Esophagus muscularis mucosa (tissue), 4 donors: Measurements from ENCODE around the gene SUGP2. TPM values are rescaled to one million over a fixed set of nuclear protein-coding genes. Genes with fewer than 3 reads are reported as not detected.
"Not testable (repeated sequence)": the region's sequence is repeated elsewhere in the genome, so short reads cannot be mapped to it uniquely, and the experiment has no call there.

ENCODE experiments used
- DNase-seq: peaks from one replicate; pipeline ENCODE4 v3.0.0-alpha.2; 2017; ENCODE audit errors: extremely low spot score
- H3K27ac ChIP-seq, 4 donors: fragments of 200-600 bp; sonication (generic); replicated peaks in 1 of 4; 1 replicate in 3 of 4; 2 replicates in 1 of 4; pipeline ENCODE4 v1.5.1; 2016 to 2019; ENCODE audit warnings: mild to moderate bottlenecking in 1 of 4
- H3K27me3 ChIP-seq, 4 donors: fragments of 200-600 bp; sonication (generic); one replicate each; pipeline versions ENCODE4 v1.5.1 to v1.6.0; 2016 to 2019
- H3K36me3 ChIP-seq, 4 donors: fragments of 200-600 bp; sonication (generic); one replicate each; pipeline ENCODE4 v1.5.1; 2016 to 2019
- H3K4me1 ChIP-seq, 4 donors: fragments of 200-600 bp; sonication (generic); one replicate each; pipeline ENCODE4 v1.5.1; 2016 to 2019
- H3K4me3 ChIP-seq, 4 donors: fragments of 200-600 bp; sonication (generic); 1 replicate in 2 of 4; 2 replicates in 2 of 4; pipeline ENCODE4 v1.5.1; 2016 to 2019; ENCODE audit warnings: mild to moderate bottlenecking in 4 of 4, moderate library complexity in 1 of 4
- H3K9me3 ChIP-seq, 4 donors: fragments of 200-600 bp; sonication (generic); 1 replicate in 3 of 4; 2 replicates in 1 of 4; pipeline ENCODE4 v1.5.1; 2016 to 2019
- CTCF ChIP-seq, 3 experiments: fragments of 200-600 bp in 2 of 3; fragments of 450-650 bp in 1 of 3; sonication (generic) in 2 of 3; IDR thresholded peaks; one replicate each; pipeline ENCODE4 v1.5.1; 2017 to 2019; ENCODE audit warnings: antibody characterized with exemption in 3 of 3, mild to moderate bottlenecking in 2 of 3, moderate library complexity in 1 of 3
- EP300 ChIP-seq: sonication (generic); formaldehyde crosslinking; IDR thresholded peaks from one replicate; pipeline ENCODE4 v1.6.1; 2017; ENCODE audit warnings: antibody characterized with exemption
- POLR2A ChIP-seq: fragments of 450-650 bp; IDR thresholded peaks from one replicate; pipeline ENCODE4 v1.6.1; 2017; ENCODE audit warnings: antibody characterized with exemption, moderate library complexity, mild to moderate bottlenecking, low read depth
- POLR2AphosphoS5 ChIP-seq, 2 donors: sonication (generic); formaldehyde crosslinking; IDR thresholded peaks; one replicate each; pipeline ENCODE4 v1.6.1; 2017; ENCODE audit warnings: antibody characterized with exemption in 2 of 2
- WGBS: methylation state at CpG from one replicate; pipeline ENCODE4 v1.1.5; 2018; 5-methylcytosine and 5-hydroxymethylcytosine counted together
- intact Hi-C: fragments of 100-400 bp; cut with DNase I; formaldehyde crosslinking; loops from one replicate; pipeline ENCODE4 v1.15.1; 2023
- total RNA-seq, 4 donors: library from RNA; depleted of rRNA; stranded (reverse); fragments of >200 nt; gene quantifications; one replicate each; pipeline versions ENCODE4 v1.1.0 to v1.2.1, GENCODE V29; 2016

The SUGP2 gene
- total RNA-seq, 4 donors from 2014 or later, result 23.1 to 45.7 (median 32.0) TPM

- no peak for DNase-seq
- Histone ChIP-seq H3K27me3 (no peaks in the 10 kb centered on the region), H3K4me3 (peak overlapping the region; percentile 95 to 99 (median 96)), H3K27ac (peak overlapping the region; percentile 93 to 100 (median 98)), H3K36me3 (peaks cover 9 to 42% (median 41%) of the 10 kb centered on the region in 4 donors), H3K4me1 (peaks cover 30 to 57% (median 45%) of the 10 kb centered on the region in 4 donors), H3K9me3 (no peaks in the 10 kb centered on the region)
- no peak for TF ChIP-seq POLR2A
- TF ChIP-seq POLR2AphosphoS5 (IDR thresholded peaks at IDR 0.05), result no peak
- 65% methylated on average over 5 of the region's 5 CpGs for WGBS
- intact Hi-C loops, result no loop called here
These were observed 1.4 kb downstream of the SUGP2 start for GRCh38 chr19:19031891-19032290.

- Histone ChIP-seq H3K9me3 (no peaks in the 10 kb centered on the region), H3K27ac (no peak overlapping the region), H3K4me3 (no peak overlapping the region), H3K36me3 (peaks cover 31 to 76% (median 75%) of the 10 kb centered on the region in 4 donors), H3K27me3 (no peaks in the 10 kb centered on the region), H3K4me1 (peaks cover 17 to 49% (median 32%) of the 10 kb centered on the region in 4 donors)
- intact Hi-C loops, result no loop called here
- WGBS, result 89% methylated on average over 9 of the region's 9 CpGs
- DNase-seq, result no peak
- TF ChIP-seq CTCF (IDR thresholded peaks at IDR 0.05), result no peak
- TF ChIP-seq POLR2AphosphoS5 (IDR thresholded peaks at IDR 0.05), result no peak
- no peak for TF ChIP-seq POLR2A
- no peak for TF ChIP-seq EP300
These were observed 4.8 kb downstream of the SUGP2 start for GRCh38 chr19:19028526-19028925.

GRCh38 chr19:19027228-19027627 lies 6.1 kb downstream of the SUGP2 start:
- TF ChIP-seq EP300 (no peak), POLR2A (no peak), CTCF (IDR thresholded peaks at IDR 0.05) (no peak), POLR2AphosphoS5 (IDR thresholded peaks at IDR 0.05) (no peak)
- intact Hi-C loops, result no loop called here
- no peak for DNase-seq

GRCh38 chr19:19026299-19026971 lies 6.9 kb downstream of the SUGP2 start:
- 71% methylated on average over 10 of the region's 10 CpGs for WGBS
- peaks cover 6 to 36% (median 20%) of the 10 kb centered on the region in 4 donors for H3K4me1 ChIP-seq
- H3K9me3 ChIP-seq, result no peaks in the 10 kb centered on the region
- DNase-seq, result no peak
- intact Hi-C loops, result no loop called here
- TF ChIP-seq CTCF (IDR thresholded peaks at IDR 0.05) (peak in 1 of 3 experiments; percentile 4), EP300 (no peak)
- H3K27me3 ChIP-seq, result no peaks in the 10 kb centered on the region
- no peak overlapping the region for H3K4me3 ChIP-seq
- peaks cover 31 to 93% (median 93%) of the 10 kb centered on the region in 4 donors for H3K36me3 ChIP-seq
- no peak overlapping the region for H3K27ac ChIP-seq

More at GRCh38 chr19:19027228-19027627, 6.1 kb downstream of the SUGP2 start:
- Histone ChIP-seq H3K4me1 (peaks cover 11 to 41% (median 26%) of the 10 kb centered on the region in 4 donors), H3K27ac (no peak overlapping the region), H3K9me3 (no peaks in the 10 kb centered on the region), H3K4me3 (no peak overlapping the region), H3K27me3 (no peaks in the 10 kb centered on the region), H3K36me3 (peaks cover 31 to 89% (median 87%) of the 10 kb centered on the region in 4 donors)
- 86% methylated on average over 4 of the region's 4 CpGs for WGBS

- no peaks in the 10 kb centered on the region for H3K9me3 ChIP-seq
- WGBS, result 93% methylated on average over 11 of the region's 11 CpGs
- peaks cover 30 to 91% (median 90%) of the 10 kb centered on the region in 4 donors for H3K36me3 ChIP-seq
- TF ChIP-seq POLR2AphosphoS5 (IDR thresholded peaks at IDR 0.05), result no peak
- TF ChIP-seq POLR2A, result no peak
- no peak for TF ChIP-seq EP300
- TF ChIP-seq CTCF (IDR thresholded peaks at IDR 0.05), result no peak
- no peak overlapping the region for H3K27ac ChIP-seq
- no peak overlapping the region for H3K4me3 ChIP-seq
- intact Hi-C loops, result no loop called here
- peaks cover 3 to 35% (median 19%) of the 10 kb centered on the region in 4 donors for H3K4me1 ChIP-seq
- no peak for DNase-seq
- no peaks in the 10 kb centered on the region for H3K27me3 ChIP-seq
These were observed 7.5 kb downstream of the SUGP2 start for GRCh38 chr19:19025861-19026260.

GRCh38 chr19:19023376-19023775 lies 9.9 kb downstream of the SUGP2 start:
- intact Hi-C loops, DNase-seq, H3K27ac ChIP-seq, H3K4me3 ChIP-seq, H3K27me3 ChIP-seq, H3K9me3 ChIP-seq: not testable (repeated sequence)
- Histone ChIP-seq H3K36me3 (peaks cover 30 to 82% (median 76%) of the 10 kb centered on the region in 4 donors), H3K4me1 (peaks cover 3 to 25% (median 15%) of the 10 kb centered on the region in 4 donors)
- WGBS, result 95% methylated on average over 1 of the region's 1 CpG
